Astrocyte (in vitro differentiated cells and primary cell): ENCODE measurements around the gene PLB1. TPM values are rescaled to one million over a fixed set of nuclear protein-coding genes. Genes with fewer than 3 reads are reported as not detected.
A peak's percentile ranks its signal among the peaks of the same experiment; 100 is the strongest.

Source experiments
- DNase-seq: peaks from one replicate; pipeline ENCODE4 v3.0.0-alpha.2; 2010; ENCODE audit warnings: low read depth
- FAIRE-seq: peaks from 2 replicates; lab custom pipeline; 2011; peaks lifted over from hg19 to GRCh38; lab: Jason Lieb, UNC
- H2AFZ ChIP-seq: 2 replicates; pipeline ENCODE4 v1.6.0; 2012; ENCODE audit warnings: low read depth, low read length, inconsistent platforms
- H3K27ac ChIP-seq: 2 replicates; pipeline ENCODE4 v1.5.1; 2011; ENCODE audit warnings: low read depth, low read length, inconsistent platforms
- H3K27me3 ChIP-seq: 2 replicates; pipeline ENCODE4 v1.6.0; 2011; ENCODE audit warnings: low read length, inconsistent platforms; ENCODE audit not compliant: insufficient read depth
- H3K36me3 ChIP-seq: 2 replicates; pipeline ENCODE4 v1.5.1; 2011; ENCODE audit warnings: low read length, inconsistent platforms; ENCODE audit not compliant: insufficient read depth
- H3K4me1 ChIP-seq: 2 replicates; pipeline ENCODE4 v1.5.1; 2011; ENCODE audit warnings: low read length, inconsistent platforms; ENCODE audit not compliant: insufficient read depth
- H3K4me2 ChIP-seq: 2 replicates; pipeline ENCODE4 v1.6.0; 2012; ENCODE audit warnings: low read length, inconsistent platforms
- H3K4me3 ChIP-seq: 2 replicates; pipeline ENCODE4 v1.5.1; 2011; ENCODE audit warnings: low read depth, mild to moderate bottlenecking, low read length, inconsistent platforms; ENCODE audit not compliant: insufficient read depth
- H3K79me2 ChIP-seq: 2 replicates; pipeline ENCODE4 v1.6.0; 2012; ENCODE audit warnings: mild to moderate bottlenecking, low read length, inconsistent platforms; ENCODE audit not compliant: insufficient read depth
- H3K9ac ChIP-seq: 2 replicates; pipeline ENCODE4 v1.6.0; 2012; ENCODE audit warnings: mild to moderate bottlenecking, low read length, inconsistent platforms
- H3K9me3 ChIP-seq: 2 replicates; pipeline ENCODE4 v1.5.1; 2012; ENCODE audit warnings: low read depth, mild to moderate bottlenecking, low read length, inconsistent platforms; ENCODE audit not compliant: insufficient read depth
- H4K20me1 ChIP-seq: 2 replicates; pipeline ENCODE4 v1.6.0; 2012; ENCODE audit warnings: low read length, inconsistent platforms; ENCODE audit not compliant: insufficient read depth
- H3K27ac Mint-ChIP-seq: one replicate; pipeline ENCODE4 v1.8.0; 2021; ENCODE audit warnings: mild to moderate bottlenecking, mixed read lengths; ENCODE audit not compliant: unreplicated experiment
- H3K27me3 Mint-ChIP-seq: one replicate; pipeline ENCODE4 v1.8.0; 2021; ENCODE audit warnings: low read depth, mixed read lengths; ENCODE audit not compliant: unreplicated experiment
- H3K36me3 Mint-ChIP-seq: one replicate; pipeline ENCODE4 v1.8.0; 2021; ENCODE audit warnings: low read depth, mixed read lengths; ENCODE audit not compliant: unreplicated experiment
- H3K4me1 Mint-ChIP-seq: one replicate; pipeline ENCODE4 v1.8.0; 2021; ENCODE audit warnings: low read depth, mixed read lengths; ENCODE audit not compliant: unreplicated experiment
- H3K4me3 Mint-ChIP-seq: one replicate; pipeline ENCODE4 v1.8.0; 2021; ENCODE audit warnings: mild to moderate bottlenecking, moderate library complexity, mixed read lengths; ENCODE audit not compliant: unreplicated experiment
- H3K9me3 Mint-ChIP-seq: one replicate; pipeline ENCODE4 v1.8.0; 2021; ENCODE audit warnings: mild to moderate bottlenecking, mixed read lengths; ENCODE audit not compliant: unreplicated experiment
- CTCF ChIP-seq: IDR thresholded peaks from 2 replicates; pipeline ENCODE4 v1.5.1; 2011; ENCODE audit warnings: low read depth, mild to moderate bottlenecking, inconsistent platforms, low read length, moderate library complexity; ENCODE audit not compliant: insufficient read depth
- EZH2 ChIP-seq: IDR thresholded peaks from 2 replicates; pipeline ENCODE4 v1.6.1; 2012; ENCODE audit warnings: mild to moderate bottlenecking, low read length, inconsistent platforms; ENCODE audit not compliant: insufficient read depth
- total RNA-seq: library from RNA; stranded (reverse); gene quantifications from 2 replicates; pipeline ENCODE4 v1.2.1, GENCODE V29; 2021

PLB1 gene
- total RNA-seq, 1 donor from 2014 or later: 0.98 TPM

DNA sequence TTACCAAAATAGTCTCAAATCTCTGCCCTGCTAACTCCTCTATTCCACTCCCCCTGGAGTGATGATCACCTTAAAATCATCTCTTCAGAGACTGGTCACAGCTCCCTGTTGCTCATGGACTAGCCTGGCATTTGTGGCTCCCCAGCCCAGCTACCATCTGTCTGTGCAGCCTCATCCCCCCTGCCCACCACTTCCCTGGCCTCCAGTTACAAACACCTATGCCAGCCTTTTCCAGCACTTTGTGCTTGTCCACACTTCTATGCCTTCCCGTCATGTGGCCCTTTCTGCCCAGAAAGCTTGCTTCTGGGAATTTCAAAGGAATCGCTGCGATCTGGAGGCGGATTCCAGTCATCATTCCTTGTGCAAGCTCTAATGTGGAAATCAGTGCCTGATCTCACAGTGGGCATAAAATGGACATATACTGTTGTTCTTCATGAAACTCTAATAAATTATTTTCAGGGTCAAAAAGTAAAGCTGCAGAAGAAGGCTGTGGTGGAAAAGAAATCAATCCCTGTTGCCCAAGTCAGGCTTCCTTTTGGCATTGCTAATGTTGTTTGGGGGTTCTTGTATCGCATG, 19.4 kb downstream of the PLB1 start:
- H3K36me3 ChIP-seq: no peaks in the 10 kb centered on the region
- peaks cover 1% of the 10 kb centered on the region for H3K9me3 Mint-ChIP-seq
- H3K36me3 Mint-ChIP-seq: peaks cover 2% of the 10 kb centered on the region

GRCh38 chr2:28516430-28516829, 20.6 kb downstream of the PLB1 start:
- Mint-ChIP-seq H3K9me3 (peaks cover 1% of the 10 kb centered on the region), H3K27me3 (peaks cover 35% of the 10 kb centered on the region), H3K4me3 (peak overlapping the region; percentile 34), H3K4me1 (no peaks in the 10 kb centered on the region), H3K36me3 (peaks cover 2% of the 10 kb centered on the region), H3K27ac (no peak overlapping the region)
- H4K20me1 ChIP-seq: no peaks in the 10 kb centered on the region
- no peaks in the 10 kb centered on the region for H3K79me2 ChIP-seq
- H3K4me2 ChIP-seq: no peak overlapping the region
- H2AFZ ChIP-seq: no peak overlapping the region
- no peaks in the 10 kb centered on the region for H3K36me3 ChIP-seq
- no peak for TF ChIP-seq CTCF
- TF ChIP-seq EZH2: no peak
- no peak for DNase-seq
- H3K9ac ChIP-seq: no peak overlapping the region
- H3K9me3 ChIP-seq: no peaks in the 10 kb centered on the region
- H3K4me3 ChIP-seq: no peak overlapping the region
- H3K27me3 ChIP-seq: peaks cover 32% of the 10 kb centered on the region
- no peak overlapping the region for H3K27ac ChIP-seq
- no peaks in the 10 kb centered on the region for H3K4me1 ChIP-seq
- no peak for FAIRE-seq

More for the DNA sequence above, 19.4 kb downstream of the PLB1 start:
- Mint-ChIP-seq H3K4me1 (no peaks in the 10 kb centered on the region), H3K27ac (no peak overlapping the region), H3K4me3 (no peak overlapping the region), H3K27me3 (peaks cover 35% of the 10 kb centered on the region)
- Histone ChIP-seq H2AFZ (no peak overlapping the region), H3K9me3 (no peaks in the 10 kb centered on the region), H3K4me3 (no peak overlapping the region), H3K4me1 (no peaks in the 10 kb centered on the region), H3K27me3 (peaks cover 32% of the 10 kb centered on the region), H3K9ac (no peak overlapping the region), H4K20me1 (no peaks in the 10 kb centered on the region), H3K79me2 (no peaks in the 10 kb centered on the region), H3K4me2 (no peak overlapping the region), H3K27ac (no peak overlapping the region)
- TF ChIP-seq CTCF (no peak), EZH2 (no peak)
- no peak for FAIRE-seq
- no peak for DNase-seq

GRCh38 chr2:28516950-28517349, 21.1 kb downstream of the PLB1 start:
- no peak overlapping the region for H3K27ac Mint-ChIP-seq
- peak; percentile 18 for DNase-seq
- H4K20me1 ChIP-seq: no peaks in the 10 kb centered on the region
- no peak for TF ChIP-seq EZH2
- no peak for TF ChIP-seq CTCF
- no peaks in the 10 kb centered on the region for H3K36me3 ChIP-seq
- H3K27me3 Mint-ChIP-seq: peaks cover 37% of the 10 kb centered on the region
- no peak overlapping the region for H3K4me3 Mint-ChIP-seq
- no peak overlapping the region for H3K27ac ChIP-seq
- H3K4me2 ChIP-seq: no peak overlapping the region
- H3K9me3 ChIP-seq: no peaks in the 10 kb centered on the region
- H3K79me2 ChIP-seq: no peaks in the 10 kb centered on the region
- no peaks in the 10 kb centered on the region for H3K4me1 Mint-ChIP-seq
- no peak overlapping the region for H3K9ac ChIP-seq
- peaks cover 37% of the 10 kb centered on the region for H3K27me3 ChIP-seq
- peaks cover 2% of the 10 kb centered on the region for H3K36me3 Mint-ChIP-seq
- H2AFZ ChIP-seq: no peak overlapping the region
- no peak overlapping the region for H3K4me3 ChIP-seq
- no peaks in the 10 kb centered on the region for H3K4me1 ChIP-seq
- H3K9me3 Mint-ChIP-seq: no peaks in the 10 kb centered on the region
- FAIRE-seq: no peak
